ENCODE data around the gene EFCAB11.

GRCh38 chr14:89927186-89927865 lies 27.2 kb downstream of the EFCAB11 start:
- TF ChIP-seq CTCF (IDR thresholded peaks at IDR 0.05 in 2 of 3, conservative IDR thresholded peaks at IDR 0.05 in 1 of 3; ENCODE audit: insufficient read depth in 2 of 3, low read depth in 1 of 3, low read length in 3 of 3), result no peak
- TF ChIP-seq SMARCE1 (IDR thresholded peaks at IDR 0.05), result no peak
- TF ChIP-seq EP300 (IDR thresholded peaks at IDR 0.05; ENCODE audit: low read length), result no peak
- no peak for TF ChIP-seq CTCFL (IDR thresholded peaks at IDR 0.05; ENCODE audit: borderline replicate concordance, insufficient read depth, low read depth, low read length, poor library complexity, severe bottlenecking)
- TF ChIP-seq BACH1 (tag; IDR thresholded peaks at IDR 0.05), result no peak
- no peak for TF ChIP-seq PML (IDR thresholded peaks at IDR 0.05; ENCODE audit: low read length)
- no peak for TF ChIP-seq POLR2AphosphoS5 (IDR thresholded peaks at IDR 0.05; ENCODE audit: control insufficient read depth, insufficient read depth, low read depth, low read length)
- TF ChIP-seq CBX8 (IDR thresholded peaks at IDR 0.05; ENCODE audit: borderline replicate concordance, extremely low read depth, low read depth, low read length, poor library complexity, severe bottlenecking), result no peak
- no peak for TF ChIP-seq POLR2A (conservative IDR thresholded peaks at IDR 0.05)
